Measurements from ENCODE around the gene CTIF.

DNA sequence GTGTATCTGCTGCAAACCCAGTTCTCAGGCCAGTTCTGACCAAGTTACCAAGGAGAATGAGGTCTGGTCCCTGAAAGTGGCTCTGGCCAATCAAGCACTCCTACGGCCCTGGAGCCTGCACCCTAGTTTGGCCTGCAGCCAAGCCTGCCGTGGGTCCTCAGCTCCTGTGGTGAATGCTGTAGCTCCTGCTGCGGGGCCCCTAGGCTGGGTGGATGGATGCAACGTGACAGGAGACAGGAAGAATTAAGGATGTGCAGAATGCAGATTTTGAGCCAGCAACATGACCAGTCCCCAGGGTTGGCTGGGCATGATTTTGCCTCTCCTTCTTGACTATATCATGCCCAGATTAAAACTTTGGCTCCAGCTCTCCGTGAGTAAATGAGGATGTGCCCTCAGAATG, 314.8 kb downstream of the CTIF start:
- TF ChIP-seq, protein P1, sequence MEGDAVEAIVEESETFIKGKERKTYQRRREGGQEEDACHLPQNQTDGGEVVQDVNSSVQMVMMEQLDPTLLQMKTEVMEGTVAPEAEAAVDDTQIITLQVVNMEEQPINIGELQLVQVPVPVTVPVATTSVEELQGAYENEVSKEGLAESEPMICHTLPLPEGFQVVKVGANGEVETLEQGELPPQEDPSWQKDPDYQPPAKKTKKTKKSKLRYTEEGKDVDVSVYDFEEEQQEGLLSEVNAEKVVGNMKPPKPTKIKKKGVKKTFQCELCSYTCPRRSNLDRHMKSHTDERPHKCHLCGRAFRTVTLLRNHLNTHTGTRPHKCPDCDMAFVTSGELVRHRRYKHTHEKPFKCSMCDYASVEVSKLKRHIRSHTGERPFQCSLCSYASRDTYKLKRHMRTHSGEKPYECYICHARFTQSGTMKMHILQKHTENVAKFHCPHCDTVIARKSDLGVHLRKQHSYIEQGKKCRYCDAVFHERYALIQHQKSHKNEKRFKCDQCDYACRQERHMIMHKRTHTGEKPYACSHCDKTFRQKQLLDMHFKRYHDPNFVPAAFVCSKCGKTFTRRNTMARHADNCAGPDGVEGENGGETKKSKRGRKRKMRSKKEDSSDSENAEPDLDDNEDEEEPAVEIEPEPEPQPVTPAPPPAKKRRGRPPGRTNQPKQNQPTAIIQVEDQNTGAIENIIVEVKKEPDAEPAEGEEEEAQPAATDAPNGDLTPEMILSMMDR (IDR thresholded peaks at IDR 0.05) = no peak
- TF ChIP-seq ZFX (IDR thresholded peaks at IDR 0.05; ENCODE audit: borderline replicate concordance) = no peak

All from 22Rv1 (cell line).